IMR-90 (cell line): ENCODE results near the gene TNPO2.

ENCODE experiments used
- MXI1 ChIP-seq: IDR thresholded peaks from 2 replicates; pipeline ENCODE4 v1.6.1; 2012; ENCODE audit warnings: low read depth, mild to moderate bottlenecking, low read length, moderate library complexity, borderline replicate concordance
- NFE2L2 ChIP-seq: fragments of 150-350 bp; IDR thresholded peaks from 2 replicates; pipeline ENCODE4 v1.6.1; 2016; ENCODE audit warnings: low read depth, mild to moderate bottlenecking, low read length
- POLR2A ChIP-seq: IDR thresholded peaks from 2 replicates; pipeline ENCODE4 v1.6.1; 2012; ENCODE audit warnings: mild to moderate bottlenecking, low read depth, low read length
- RAD21 ChIP-seq: IDR thresholded peaks from 2 replicates; pipeline ENCODE4 v1.6.1; 2012; ENCODE audit warnings: low read length, improper control_type of control experiment
- TF ChIP-seq, protein P1 (sequence below): conservative IDR thresholded peaks from 2 replicates; pipeline ENCODE4 v1.5.1; 2012; ENCODE audit warnings: mild to moderate bottlenecking, low read depth, low read length, improper control_type of control experiment
- TF ChIP-seq, protein P2 (sequence below): fragments of 150-350 bp; IDR thresholded peaks from 2 replicates; pipeline ENCODE4 v1.6.1; 2017; ENCODE audit warnings: mild to moderate bottlenecking, antibody characterized with exemption, low read length, low read depth

- TF ChIP-seq, protein P1, sequence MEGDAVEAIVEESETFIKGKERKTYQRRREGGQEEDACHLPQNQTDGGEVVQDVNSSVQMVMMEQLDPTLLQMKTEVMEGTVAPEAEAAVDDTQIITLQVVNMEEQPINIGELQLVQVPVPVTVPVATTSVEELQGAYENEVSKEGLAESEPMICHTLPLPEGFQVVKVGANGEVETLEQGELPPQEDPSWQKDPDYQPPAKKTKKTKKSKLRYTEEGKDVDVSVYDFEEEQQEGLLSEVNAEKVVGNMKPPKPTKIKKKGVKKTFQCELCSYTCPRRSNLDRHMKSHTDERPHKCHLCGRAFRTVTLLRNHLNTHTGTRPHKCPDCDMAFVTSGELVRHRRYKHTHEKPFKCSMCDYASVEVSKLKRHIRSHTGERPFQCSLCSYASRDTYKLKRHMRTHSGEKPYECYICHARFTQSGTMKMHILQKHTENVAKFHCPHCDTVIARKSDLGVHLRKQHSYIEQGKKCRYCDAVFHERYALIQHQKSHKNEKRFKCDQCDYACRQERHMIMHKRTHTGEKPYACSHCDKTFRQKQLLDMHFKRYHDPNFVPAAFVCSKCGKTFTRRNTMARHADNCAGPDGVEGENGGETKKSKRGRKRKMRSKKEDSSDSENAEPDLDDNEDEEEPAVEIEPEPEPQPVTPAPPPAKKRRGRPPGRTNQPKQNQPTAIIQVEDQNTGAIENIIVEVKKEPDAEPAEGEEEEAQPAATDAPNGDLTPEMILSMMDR: no peak
- TF ChIP-seq POLR2A (0 out of 2 replicates have a peak, but pooled peaks have one; percentile 23), MXI1 (peak; percentile 99), RAD21 (no peak), NFE2L2 (no peak)
- TF ChIP-seq, protein P2, sequence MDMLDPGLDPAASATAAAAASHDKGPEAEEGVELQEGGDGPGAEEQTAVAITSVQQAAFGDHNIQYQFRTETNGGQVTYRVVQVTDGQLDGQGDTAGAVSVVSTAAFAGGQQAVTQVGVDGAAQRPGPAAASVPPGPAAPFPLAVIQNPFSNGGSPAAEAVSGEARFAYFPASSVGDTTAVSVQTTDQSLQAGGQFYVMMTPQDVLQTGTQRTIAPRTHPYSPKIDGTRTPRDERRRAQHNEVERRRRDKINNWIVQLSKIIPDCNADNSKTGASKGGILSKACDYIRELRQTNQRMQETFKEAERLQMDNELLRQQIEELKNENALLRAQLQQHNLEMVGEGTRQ: peak; percentile 12; the same call in 1 of the 2 replicates
Measured at GRCh38 chr19:12723641-12724426, at the start of gene TNPO2.
